ENCODE results near the gene ASL.

ASL gene

GRCh38 chr7:66140924-66141323 is 65.3 kb downstream of the ASL start:
- H3K27ac ChIP-seq = no peak overlapping the region
- TF ChIP-seq ZFX (IDR thresholded peaks at IDR 0.05; ENCODE audit: borderline replicate concordance) (no peak), CTCF (IDR thresholded peaks at IDR 0.05) (peak; percentile 34)

GRCh38 chr7:66142334-66142733 is 66.7 kb downstream of the ASL start:
- H3K27ac ChIP-seq = no peak overlapping the region
- TF ChIP-seq ZFX (IDR thresholded peaks at IDR 0.05; ENCODE audit: borderline replicate concordance) = no peak
- TF ChIP-seq CTCF (IDR thresholded peaks at IDR 0.05) = no peak

- TF ChIP-seq ZFX (IDR thresholded peaks at IDR 0.05; ENCODE audit: borderline replicate concordance) (no peak), CTCF (IDR thresholded peaks at IDR 0.05) (no peak)
- H3K27ac ChIP-seq = no peak overlapping the region
Measured at GRCh38 chr7:66142996-66143395, 67.4 kb downstream of the ASL start.
